Activated T-cell treated with anti-CD3 and anti-CD28 coated beads, Interleukin-2, amount 50 U/mL, for 1 hour (primary cell): ENCODE results near the gene ARHGAP21.
"Not testable (repeated sequence)": the region's sequence is repeated elsewhere in the genome, so short reads cannot be mapped to it uniquely, and the experiment has no call there.

Source experiments
- DNase-seq: peaks from one replicate; pipeline ENCODE4 v3.0.0-alpha.2; 2020

Gene ARHGAP21

DNA sequence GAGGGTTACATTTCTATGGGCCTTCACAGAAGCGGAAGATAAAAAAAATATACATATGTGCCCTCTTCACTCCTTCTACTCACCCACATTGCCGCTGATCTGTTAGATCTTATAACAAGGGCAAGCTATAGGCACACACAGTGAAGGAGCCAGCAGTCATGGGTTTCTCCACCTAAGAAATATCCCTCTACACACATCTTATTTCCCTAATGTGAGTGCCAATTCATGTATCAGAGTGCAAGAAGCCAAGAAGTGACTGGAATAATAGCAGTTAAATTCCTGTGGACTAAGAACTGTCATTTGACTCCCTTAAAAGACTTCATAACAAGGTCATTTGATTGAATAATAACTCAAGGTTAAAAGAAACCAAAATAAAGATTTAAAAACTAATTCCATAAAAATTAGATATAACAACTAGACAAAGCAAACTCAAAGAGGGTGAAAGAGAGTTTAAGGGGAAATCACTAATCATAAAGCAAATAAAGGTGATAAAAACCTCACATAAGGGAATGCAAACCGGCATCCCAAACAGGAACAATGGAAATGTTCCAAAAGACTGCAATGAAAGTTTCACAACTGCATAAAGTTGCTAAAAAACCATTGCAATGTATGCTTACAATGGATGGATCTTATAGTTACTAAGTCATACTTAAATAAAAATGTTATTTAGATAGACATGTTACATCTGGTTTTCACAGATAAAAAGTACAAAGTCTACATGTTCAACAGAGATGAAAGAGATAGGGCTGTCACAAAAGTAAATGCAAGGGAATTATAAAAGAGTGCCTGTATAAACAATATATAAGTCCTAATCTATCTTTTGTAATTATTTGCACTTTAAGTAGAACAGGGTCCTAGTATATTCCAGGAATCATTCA lies 42.8 kb downstream of the ARHGAP21 start:
- no peak for DNase-seq

DNA sequence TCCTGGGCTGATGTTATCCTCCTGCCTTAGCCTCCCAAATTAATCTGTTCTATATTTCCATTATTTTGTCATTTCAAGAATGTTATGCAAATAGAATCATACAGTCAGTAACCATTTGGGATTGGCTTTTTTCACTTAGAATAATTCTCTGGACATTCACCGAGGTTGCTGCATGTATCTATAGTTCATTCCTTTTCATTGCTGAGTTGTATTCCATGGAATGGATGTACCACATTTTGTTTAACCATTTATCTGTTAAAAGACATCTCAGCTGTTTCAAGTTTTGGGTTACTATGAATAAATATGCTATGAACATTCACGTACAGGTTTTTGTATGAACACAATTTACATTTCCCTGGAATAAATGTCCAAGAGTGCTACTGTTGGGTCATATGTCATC lies 44.9 kb downstream of the ARHGAP21 start:
- DNase-seq: no peak

DNA sequence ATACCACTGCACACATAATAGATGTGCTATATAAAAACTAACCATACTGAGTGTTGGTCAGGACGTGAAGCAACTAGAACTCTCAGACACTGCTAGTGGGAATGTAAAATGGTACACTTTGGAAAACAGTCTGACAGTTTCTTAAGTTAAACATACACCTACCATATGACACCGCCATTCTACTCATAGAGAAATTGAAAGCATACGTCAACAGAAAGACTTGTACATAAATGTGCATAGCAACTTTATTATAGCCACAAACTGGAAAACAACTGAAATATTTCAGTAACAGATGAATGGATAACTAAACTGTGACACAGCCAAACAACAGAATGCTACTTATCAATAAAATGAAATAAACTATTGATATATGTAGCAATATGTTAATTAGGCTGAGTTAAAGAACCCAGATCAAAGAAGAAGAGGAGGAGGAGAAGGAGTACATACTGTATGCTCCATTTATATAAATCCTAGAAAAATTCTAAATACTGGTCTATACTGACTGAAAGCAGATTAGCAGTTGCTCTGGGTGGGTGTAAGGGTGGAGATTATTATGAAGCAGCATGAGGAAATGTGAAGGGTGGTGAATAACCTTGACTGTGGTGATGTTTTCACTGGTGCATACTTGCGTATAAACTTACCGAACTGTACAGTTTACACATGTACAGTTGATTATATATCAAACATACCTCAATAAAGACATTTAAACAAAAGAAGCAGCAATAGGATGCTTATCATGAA lies 48.6 kb downstream of the ARHGAP21 start:
- no peak for DNase-seq

DNA sequence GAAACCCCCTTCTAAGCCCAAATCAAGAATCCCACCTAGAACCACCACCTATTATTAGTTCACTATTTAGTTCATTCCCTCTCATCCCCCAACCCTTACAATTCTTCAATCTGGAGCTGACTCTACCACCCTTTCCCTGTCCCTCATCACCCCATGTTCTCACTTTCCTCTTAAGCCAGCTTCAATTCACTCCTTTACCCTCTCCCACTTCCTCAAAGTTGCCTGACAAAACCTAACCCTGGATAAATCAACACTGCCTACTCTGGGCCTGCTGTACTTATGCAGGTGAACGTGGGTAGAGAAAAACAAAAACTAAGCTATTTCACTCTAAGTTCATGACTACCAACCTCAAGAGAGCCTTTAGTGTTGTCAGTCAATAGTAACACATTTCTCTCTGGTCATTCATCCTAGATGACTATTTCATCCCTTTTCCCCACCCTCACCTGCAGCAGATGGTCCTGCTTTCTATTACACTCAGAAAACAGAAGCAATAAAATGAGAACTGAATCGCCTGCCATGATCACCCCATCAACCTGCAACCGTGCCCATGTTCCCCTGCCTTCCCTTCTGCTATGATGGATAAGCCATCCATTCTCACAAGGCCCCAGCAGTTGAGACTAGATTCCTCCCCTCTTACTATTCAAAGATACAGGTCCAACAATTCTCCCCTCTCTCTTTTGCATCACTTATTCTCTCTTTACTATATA lies 52.6 kb downstream of the ARHGAP21 start:
- no peak for DNase-seq

DNA sequence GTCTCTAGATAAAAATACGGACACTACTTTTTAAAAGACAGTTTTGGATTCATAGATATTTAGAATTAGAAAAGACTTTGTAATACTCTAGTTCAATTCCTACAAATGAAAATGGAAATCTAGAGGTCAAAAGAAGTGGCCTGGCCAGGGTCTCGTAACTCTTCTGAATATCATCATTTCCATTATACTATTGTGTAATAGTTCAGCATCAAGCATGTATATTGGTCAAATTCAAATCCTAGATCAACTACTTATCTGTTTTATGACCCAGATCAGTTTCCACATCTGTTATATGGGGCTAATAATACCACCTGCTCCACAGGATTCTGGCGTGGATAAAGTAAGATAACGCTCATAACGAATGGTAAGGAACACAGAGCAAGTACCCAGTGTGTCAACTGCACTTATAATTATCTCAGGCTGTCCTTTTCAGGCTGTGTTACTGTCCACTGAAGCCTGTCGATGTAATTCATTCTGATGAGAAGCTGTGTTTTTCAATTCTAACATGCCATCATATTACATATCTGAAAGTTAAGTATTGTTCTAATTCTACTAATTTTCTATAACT lies 54.3 kb downstream of the ARHGAP21 start:
- DNase-seq: no peak

DNA sequence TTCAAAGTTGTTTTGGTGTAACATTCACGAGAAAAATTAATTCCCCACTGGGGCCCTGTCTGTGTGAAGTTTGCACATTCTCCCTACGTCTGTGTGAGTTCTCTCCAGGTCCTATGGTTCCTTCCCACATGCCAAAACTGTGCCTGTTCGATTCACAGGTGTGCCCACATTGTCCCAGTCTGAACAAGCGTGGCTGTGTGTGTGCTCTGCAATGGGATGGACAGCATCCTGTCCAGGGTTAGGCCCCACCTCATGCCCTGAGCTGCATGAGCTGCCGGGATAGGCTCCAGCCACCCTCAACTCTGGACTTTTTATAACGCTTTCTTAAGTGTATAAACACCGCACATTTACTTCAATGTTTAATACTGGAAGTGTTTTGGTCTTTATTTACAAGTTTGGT lies 55.4 kb downstream of the ARHGAP21 start:
- no peak for DNase-seq

DNA sequence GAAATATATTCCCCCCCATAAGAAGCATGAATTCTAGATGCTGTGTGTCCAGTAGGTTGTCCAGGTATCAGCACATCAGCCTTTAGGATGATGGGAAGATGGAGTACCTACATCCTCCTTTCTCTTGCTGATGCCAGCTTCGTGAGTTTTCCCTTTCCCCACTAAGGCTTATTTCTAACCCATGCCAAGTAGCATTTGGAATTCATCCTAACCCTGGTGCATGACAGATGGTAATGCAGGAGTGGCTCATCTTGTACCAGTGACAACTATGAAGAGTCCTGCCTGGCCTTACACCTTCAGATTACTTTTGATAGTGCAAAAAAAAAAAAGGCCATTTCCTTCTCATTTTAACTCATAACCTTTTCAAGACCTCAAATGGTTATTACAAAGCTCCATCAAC lies 58.7 kb downstream of the ARHGAP21 start:
- no peak for DNase-seq

DNA sequence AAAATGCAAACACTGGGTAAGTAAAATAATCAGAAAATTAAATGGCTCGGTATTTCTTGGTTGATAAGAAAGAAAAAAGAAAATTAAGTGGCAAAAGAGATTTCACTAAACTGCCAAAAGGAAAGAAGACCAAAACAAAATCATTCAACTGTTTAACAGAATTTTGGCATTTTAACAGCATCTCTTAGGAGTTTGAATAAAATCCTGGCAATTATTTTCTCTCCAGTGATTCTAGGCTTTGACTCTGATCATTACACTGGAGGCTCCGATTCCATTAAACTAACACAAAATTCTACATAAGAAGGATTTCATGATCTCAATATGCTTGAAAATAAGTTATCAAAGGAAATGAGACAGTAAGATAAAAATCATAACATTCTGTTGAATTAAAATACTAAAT lies 62.3 kb downstream of the ARHGAP21 start:
- DNase-seq: no peak

DNA sequence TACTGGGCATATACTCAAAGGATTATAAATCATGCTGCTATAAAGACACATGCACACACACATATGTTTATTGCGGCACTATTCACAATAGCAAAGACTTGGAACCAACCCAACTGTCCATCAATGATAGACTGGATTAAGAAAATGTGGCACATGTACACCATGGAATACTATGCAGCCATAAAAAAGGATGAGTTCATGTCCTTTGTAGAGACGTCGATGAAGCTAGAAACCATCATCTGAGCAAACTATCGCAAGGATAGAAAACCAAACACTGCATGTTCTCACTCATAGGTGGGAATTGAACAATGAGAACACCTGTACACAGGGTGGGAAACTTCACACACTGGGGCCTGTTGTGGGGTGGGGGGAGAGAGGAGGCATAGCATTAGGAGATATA lies 65.4 kb downstream of the ARHGAP21 start:
- not testable (repeated sequence) for DNase-seq

DNA sequence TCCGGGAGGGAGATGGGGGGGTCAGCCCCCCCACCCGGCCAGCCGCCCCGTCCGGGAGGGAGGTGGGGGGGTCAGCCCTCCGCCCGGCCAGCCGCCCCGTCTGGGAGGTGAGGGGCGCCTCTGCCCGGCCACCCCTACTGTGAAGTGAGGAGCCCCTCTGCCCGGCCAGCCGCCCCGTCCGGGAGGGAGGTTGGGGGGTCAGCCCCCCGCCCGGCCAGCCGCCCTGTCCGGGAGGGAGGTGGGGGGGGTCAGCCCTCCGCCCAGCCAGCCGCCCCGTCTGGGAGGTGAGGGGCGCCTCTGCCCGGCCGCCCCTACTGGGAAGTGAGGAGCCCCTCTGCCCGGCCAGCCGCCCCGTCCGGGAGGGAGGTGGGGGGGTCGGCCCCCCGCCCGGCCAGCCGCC lies 67.4 kb downstream of the ARHGAP21 start:
- DNase-seq: not testable (repeated sequence)

DNA sequence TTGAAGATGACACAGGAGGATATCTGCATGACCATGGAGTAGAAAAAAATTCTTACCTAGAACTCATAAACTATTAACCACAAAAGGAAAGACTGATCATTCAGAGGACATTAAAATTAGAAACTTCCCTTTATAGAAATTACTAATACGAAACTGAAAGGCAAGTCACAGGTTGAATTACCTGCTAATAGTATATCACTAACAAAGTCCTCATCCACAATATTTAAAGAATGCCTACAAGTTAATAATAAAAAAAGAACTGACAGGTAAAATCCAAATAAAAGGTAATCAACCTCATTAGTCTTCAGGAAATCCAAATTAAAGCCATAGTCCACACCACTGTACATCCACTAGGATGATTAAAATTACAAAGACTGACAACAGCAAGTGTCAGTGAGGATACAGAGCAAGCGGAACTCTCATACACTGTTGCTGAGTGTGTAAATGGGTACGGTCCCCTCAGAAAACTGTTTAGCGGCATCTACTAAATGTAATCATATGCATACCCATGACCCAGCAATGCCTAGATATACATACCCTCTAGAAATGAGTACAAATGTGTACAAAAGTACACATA lies 71.2 kb downstream of the ARHGAP21 start:
- no peak for DNase-seq

DNA sequence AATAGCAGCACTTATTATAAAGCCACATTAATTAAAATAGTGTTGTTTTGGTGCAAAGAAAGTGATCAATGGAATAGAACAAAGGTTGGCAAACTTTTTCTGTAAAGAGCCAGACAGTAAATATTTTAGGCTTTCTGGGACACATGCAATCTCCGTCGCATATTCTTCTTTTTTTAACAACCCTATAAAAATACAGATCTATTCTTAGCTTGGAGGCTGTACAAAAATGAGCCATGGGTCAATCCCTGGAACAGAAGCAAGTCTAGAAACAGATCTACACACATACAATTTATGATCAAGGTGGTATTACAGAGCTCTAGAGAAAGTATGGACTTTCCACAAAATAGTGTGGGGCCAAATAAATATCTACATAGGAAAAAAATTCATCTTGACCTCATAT lies 71.8 kb downstream of the ARHGAP21 start:
- DNase-seq: no peak

DNA sequence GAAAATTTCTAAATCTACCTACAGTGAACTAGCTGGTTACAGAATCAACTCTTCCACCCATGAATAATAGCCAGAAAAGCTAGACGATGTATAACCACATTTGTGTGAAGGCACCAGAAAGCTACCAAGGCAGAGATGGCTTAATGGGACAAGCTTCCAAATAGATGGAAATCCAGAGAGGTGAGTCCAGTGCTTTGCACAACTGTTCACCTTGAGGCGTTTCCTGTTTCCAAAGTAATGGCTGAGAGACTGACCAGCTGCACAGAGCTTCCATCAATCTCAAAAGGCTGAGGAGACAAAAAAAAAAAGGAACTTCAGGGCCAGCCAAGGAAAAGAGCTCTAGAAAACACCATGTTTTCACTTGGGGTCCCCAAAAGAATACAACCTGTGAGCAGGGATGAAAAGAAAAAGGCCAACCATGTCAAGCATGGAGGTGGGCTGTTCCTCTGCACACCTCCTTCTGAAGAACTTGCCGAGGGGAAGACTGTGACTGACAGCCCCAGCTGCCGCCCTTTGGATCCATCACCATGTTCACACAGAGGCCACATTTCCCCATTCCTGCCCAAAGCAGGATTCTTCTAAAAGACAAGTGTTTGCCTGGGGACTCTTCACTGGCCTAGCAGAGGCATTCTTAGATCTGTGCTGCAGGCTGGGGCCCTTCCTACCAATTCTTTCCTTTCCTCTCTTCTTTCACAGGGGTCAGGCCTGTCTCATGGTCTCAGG lies 72.9 kb downstream of the ARHGAP21 start:
- DNase-seq: no peak

DNA sequence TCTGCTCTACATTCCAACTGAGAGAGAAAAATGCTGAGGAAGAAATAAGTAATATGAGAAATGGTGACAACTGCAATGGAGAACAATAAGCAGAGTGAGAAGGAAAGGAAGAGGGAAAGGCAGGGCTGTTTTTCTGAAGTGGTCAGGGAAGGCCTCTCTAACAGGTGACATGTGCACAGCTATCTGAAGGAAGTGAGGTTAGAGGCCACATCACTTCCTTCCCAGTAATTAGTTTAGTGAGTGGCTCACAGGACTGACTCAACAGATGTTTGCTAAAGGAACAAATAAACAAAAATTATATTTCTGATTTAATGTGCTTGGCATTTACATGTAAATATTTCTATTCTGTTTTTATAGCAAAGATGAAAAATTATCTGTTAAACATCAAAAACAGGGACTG lies 77.9 kb downstream of the ARHGAP21 start:
- no peak for DNase-seq

DNA sequence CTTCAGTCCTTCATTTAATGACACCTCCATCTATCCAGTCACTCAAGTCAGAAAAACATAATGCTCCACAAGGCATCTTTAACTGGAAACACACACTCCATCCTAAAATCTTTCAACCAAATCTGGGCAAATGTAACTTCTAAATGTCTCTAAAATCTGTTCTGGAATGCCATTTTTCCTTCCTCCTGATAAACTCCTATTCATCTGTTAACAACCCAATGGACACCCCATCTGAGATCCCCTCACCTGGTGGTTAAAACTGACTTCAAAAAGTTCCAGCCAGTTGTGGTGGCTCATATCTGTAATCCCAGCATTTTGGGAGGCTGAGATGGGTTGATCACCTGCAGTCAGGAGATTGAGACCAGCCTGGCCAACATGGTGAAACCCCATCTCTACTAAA lies 78.7 kb downstream of the ARHGAP21 start:
- DNase-seq: no peak

DNA sequence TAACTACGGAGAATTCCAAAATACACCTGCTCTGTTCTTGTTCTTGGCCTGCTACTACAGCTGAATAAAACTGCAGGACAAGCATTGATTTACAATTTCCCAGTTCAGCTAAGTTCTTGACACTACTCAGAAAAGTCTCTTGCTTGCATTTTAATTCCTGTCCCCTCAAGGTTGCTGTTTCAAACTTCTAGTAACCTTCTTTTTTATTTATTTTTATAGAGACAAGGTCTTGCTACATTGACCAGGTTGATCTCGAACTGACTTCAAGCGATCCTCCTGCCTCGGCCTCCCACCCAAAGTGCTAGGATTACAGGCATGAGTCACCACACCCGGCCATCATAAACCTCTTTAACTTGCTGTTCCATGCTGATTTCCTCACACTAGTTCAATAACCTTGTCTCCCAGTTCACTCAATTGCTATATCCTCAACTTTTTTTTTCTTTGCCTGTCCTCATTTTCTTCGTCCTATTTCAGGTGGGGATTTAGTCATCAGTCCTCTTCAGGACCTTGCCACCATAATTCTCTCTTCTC lies 79.9 kb downstream of the ARHGAP21 start:
- no peak for DNase-seq

DNA sequence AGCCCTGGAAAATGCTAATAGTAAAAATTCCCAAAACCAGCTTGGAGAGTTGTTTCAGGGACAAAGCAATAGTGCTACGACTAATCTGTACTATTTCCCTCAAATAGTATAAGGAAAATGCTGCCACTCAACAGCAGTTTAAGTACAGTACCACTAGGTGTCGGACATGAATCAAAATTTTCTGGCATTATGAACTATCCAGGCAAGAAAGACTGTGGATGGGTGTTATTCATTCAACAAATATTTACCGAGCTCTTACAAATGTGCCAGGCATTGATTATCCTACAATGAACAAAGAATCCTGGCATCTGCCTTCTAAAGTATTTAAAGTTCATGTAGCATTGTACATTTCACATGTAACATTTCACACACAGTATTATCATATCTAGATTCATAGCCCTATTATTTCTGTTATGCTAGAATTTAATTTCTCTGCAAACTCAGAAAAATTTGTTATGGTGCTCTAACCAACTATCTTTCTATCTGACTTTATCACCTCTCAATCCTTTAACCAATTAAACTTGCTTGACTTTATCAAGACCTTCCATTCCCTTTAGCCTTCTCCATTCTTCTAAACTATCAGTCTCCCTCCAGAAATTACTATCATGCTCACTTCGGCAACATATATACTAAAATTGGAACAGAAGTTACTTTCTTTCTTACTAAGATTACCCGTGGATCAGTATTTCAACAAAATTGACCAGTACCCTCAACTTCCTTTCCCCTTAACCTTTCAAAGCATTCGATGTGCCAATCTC lies 80.6 kb downstream of the ARHGAP21 start:
- no peak for DNase-seq

DNA sequence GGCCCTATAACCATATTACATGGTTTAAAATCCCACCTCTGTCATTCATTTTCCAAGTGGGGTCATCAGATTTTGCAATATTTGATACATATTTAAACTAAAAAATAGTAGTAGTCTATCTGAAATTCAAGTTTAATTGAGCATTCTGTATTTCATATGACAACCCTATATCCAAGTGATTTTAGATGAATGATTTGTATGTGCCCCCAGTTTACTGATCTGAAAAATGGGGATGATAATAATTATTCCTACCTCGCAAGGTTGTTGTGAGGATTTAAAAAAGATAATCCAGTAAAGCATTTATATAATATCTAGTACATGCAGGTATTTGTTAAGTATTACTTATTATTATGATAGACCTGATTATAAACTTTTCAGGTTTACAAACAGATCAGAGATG lies 84.6 kb downstream of the ARHGAP21 start:
- no peak for DNase-seq

DNA sequence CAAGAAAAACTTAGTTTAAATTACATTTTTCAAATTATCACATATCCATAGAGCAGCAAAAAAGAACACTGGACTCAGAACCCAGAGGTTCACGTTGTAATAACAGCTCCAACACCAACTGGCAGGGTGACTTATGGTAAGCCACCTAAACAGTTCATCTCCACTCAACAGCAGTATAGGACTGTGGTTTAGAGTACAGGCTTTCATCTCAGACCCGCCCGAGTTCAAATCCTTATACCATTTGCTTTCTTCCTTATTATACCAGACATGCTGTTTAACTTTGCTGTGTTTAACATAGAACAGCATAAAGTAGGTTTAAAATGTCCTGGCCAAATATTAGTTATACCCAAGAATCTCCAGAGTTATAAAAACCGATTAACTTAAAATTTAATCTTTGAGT lies 97.9 kb downstream of the ARHGAP21 start:
- no peak for DNase-seq

DNA sequence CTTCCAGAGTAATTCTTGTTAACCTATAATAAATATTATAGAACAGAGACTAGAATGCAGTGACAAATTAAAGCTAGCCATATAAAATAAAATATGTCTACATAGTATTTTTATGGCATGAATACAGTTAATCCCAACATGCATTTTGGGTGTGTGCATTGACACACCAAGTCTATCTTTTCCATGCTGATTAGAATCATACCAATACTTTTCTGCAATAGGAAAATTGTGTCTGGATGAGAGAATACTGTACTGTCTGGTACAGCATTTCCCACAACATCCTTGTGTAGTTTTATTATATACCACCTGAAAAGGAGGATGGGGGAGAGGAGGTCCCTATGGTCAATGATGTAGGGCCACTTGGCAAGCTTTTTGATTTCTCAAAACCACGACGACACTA lies 100.3 kb downstream of the ARHGAP21 start:
- no peak for DNase-seq

DNA sequence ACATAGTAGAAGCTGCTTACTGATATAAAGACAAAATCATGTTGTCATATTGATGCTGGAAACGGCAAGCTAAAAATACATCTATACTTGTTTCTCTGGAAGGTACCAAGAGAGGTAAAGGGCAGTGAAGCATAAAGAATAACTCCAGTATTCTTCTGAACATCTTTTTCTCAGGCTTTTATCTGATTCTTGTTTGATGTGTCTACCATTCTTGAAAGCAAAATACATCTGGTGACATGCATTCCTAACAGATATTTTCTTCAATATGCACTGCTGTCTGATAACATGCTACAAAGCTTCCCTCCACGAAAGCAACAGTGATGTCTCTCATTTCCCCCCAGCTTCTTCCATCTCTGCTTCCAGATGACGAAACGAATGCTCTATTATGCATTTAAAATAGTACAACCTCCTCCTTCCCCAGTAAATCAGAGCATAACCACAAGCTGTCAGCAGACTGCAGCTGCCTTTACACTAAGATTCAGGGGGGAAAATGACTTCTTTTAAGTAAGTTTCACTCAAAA lies 100.8 kb downstream of the ARHGAP21 start:
- DNase-seq: no peak
